ENCODE measurements around the gene KRTAP10-12. TPM values are rescaled to one million over a fixed set of nuclear protein-coding genes. Genes with fewer than 3 reads are reported as not detected.
"Not testable (repeated sequence)": the region's sequence is repeated elsewhere in the genome, so short reads cannot be mapped to it uniquely, and the experiment has no call there.

KRTAP10-12 gene
- total RNA-seq, 2 experiments from 2014 or later, result not detected

DNA sequence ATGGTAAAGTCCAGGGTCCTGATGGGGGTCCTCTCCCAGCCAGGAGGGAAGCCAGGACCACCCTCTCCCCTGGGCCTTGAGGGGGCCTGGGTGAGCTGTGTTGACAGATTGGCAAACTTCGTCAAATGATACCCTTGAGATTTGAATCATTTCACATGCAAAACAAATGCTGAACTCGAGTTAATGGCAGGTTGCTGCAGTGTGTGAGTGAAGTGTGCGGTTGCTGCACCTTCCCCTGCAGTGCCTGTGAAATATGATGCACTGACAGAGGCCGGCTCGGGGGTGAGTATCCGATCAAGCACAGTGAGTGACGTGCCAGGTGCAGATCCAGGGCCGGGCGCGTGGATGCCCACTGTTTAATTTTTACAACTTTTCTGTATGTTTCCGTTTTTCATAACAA lies 9.3 kb upstream of the KRTAP10-12 start:
- Mint-ChIP-seq H3K9me3 (peaks cover 4% of the 10 kb centered on the region), H3K27ac (no peak overlapping the region), H3K4me3 (no peak overlapping the region), H3K4me1 (ENCODE audit: low read depth) (peaks cover 20% of the 10 kb centered on the region), H3K27me3 (no peaks in the 10 kb centered on the region), H3K36me3 (ENCODE audit: low read depth) (no peaks in the 10 kb centered on the region)
- TF ChIP-seq, protein P1, sequence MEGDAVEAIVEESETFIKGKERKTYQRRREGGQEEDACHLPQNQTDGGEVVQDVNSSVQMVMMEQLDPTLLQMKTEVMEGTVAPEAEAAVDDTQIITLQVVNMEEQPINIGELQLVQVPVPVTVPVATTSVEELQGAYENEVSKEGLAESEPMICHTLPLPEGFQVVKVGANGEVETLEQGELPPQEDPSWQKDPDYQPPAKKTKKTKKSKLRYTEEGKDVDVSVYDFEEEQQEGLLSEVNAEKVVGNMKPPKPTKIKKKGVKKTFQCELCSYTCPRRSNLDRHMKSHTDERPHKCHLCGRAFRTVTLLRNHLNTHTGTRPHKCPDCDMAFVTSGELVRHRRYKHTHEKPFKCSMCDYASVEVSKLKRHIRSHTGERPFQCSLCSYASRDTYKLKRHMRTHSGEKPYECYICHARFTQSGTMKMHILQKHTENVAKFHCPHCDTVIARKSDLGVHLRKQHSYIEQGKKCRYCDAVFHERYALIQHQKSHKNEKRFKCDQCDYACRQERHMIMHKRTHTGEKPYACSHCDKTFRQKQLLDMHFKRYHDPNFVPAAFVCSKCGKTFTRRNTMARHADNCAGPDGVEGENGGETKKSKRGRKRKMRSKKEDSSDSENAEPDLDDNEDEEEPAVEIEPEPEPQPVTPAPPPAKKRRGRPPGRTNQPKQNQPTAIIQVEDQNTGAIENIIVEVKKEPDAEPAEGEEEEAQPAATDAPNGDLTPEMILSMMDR (IDR thresholded peaks at IDR 0.05), result no peak
- ChIA-PET POLR2A (no interaction called here), CTCF (no interaction called here)
- intact Hi-C loops (cut with micrococcal nuclease), result no loop called here
- DNase-seq (no peak), ATAC-seq (no peak)

DNA sequence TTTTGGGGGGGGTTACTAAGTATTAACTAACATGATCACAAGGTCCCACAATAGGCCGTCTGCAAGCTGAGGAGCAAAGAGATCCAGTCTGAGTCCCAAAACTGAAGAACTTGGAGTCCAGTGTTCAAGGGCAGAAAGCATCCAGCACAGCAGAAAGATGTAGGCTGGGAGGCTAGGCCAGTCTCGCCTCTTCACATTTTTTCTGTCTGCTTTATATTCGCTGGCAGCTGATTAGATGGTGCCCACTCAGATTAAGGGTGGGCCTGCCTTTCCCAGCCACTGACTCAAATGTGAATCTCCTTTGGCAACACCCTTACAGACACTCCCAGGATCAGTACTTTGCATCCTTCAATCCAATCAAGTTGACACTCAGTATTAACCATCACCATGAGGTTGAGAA lies 7.2 kb upstream of the KRTAP10-12 start:
- H3K27me3 Mint-ChIP-seq; CTCF ChIA-PET; H3K36me3 Mint-ChIP-seq (ENCODE audit: low read depth); H3K27ac Mint-ChIP-seq; H3K4me3 Mint-ChIP-seq; DNase-seq; ATAC-seq; POLR2A ChIA-PET; intact Hi-C loops (cut with micrococcal nuclease): not testable (repeated sequence)
- Mint-ChIP-seq H3K9me3 (peaks cover 11% of the 10 kb centered on the region), H3K4me1 (ENCODE audit: low read depth) (peaks cover 25% of the 10 kb centered on the region)

DNA sequence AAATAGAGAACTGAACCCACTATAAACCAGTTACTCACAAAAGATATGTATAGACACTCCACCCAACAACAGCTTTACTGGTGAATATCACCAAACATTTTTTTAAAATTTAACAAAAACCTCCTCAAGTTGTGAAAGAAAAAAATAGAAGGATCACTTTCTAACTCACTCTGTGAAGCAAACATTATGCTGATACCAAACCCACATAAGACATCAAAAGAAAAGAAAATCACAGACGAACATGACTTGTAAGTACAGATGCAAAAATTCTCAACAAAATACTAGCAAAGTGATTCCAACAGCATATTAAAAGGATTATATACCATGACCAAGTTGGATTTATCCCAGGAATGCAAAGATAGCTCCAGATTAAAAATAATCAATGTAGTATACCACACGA lies 5.3 kb upstream of the KRTAP10-12 start:
- H3K9me3 Mint-ChIP-seq, result peaks cover 11% of the 10 kb centered on the region
- ChIA-PET CTCF (interaction anchor here (0.8 to 1.3 kb wide), 3 partner anchors 19 to 181 kb away, joined by 3 to 4 read pairs (median 3); partner anchors contain the start of gene TSPEAR), POLR2A (no interaction called here)
- H3K4me1 Mint-ChIP-seq (ENCODE audit: low read depth), result peaks cover 17% of the 10 kb centered on the region
- TF ChIP-seq, protein P1 (IDR thresholded peaks at IDR 0.05), result no peak
- no peak overlapping the region for H3K4me3 Mint-ChIP-seq
- no peak overlapping the region for H3K27ac Mint-ChIP-seq
- H3K36me3 Mint-ChIP-seq (ENCODE audit: low read depth), result no peaks in the 10 kb centered on the region
- DNase-seq (no peak), ATAC-seq (no peak)
- intact Hi-C loops (cut with micrococcal nuclease), result no loop called here
- no peaks in the 10 kb centered on the region for H3K27me3 Mint-ChIP-seq

DNA sequence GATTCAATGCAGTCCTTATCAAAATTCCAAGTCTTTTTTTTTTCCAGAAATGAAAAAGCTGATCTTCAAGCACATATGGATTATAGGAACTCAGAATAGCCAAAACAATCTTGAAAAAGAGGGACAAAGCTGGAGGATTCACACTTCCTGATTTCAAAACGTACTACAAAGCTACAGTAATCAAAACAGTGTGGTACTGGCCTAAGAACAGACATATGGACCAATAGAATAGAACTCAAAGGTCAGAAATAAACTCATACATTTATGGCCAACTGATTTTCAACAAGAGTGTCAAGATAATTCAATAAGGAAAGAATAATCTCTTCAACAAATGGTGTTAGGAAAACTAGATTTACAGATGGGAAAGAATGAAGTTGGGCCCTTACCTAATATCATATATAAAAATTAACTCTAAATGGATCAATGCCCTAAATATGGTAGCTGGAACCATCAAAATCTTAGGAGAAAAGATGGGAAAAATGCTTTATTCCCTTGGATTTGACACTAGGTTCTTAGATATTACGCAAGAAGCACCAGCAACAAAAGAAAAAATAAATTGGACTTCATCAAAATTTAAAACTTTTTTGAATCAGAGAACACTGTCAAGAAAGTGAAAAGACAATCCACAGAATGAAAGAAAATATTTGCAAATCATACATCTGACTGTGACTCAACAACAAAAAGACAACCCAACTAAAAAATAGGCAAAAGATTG lies 4.0 kb upstream of the KRTAP10-12 start:
- ChIA-PET POLR2A (no interaction called here), CTCF (no interaction called here)
- intact Hi-C loops (cut with micrococcal nuclease), result no loop called here

DNA sequence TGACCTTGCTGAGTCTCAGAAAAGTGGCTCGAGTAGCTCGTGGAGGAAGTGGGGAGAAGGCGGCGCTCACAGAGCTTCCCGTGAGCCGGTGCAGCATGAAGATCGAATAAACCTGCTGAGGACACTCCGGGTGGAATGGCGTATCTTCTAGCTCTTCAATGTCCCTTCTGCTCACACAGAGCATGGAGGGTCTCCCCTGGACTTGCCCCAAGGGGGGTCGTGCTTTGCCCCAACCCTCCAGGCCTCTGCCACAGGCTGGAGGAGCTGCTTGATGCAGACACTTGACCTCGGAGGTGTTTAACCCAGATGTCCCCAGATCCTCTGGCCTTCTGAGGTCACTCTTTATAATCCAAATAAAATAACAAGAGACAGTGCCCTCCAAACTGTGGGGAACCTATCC lies 2.2 kb upstream of the KRTAP10-12 start:
- ATAC-seq, result no peak
- POLR2A ChIA-PET, result no interaction called here
- TF ChIP-seq, protein P1 (IDR thresholded peaks at IDR 0.05), result no peak
- CTCF ChIA-PET, result no interaction called here
- no peaks in the 10 kb centered on the region for H3K36me3 Mint-ChIP-seq (ENCODE audit: low read depth)
- DNase-seq, result no peak
- no peak overlapping the region for H3K27ac Mint-ChIP-seq
- H3K4me3 Mint-ChIP-seq, result no peak overlapping the region
- peaks cover 18% of the 10 kb centered on the region for H3K4me1 Mint-ChIP-seq (ENCODE audit: low read depth)
- H3K9me3 Mint-ChIP-seq, result peaks cover 11% of the 10 kb centered on the region
- peaks cover 22% of the 10 kb centered on the region for H3K27me3 Mint-ChIP-seq
- intact Hi-C loops (cut with micrococcal nuclease), result no loop called here

More for the DNA sequence above, 4.0 kb upstream of the KRTAP10-12 start:
- ATAC-seq (no peak), DNase-seq (no peak)
- Mint-ChIP-seq H3K36me3 (ENCODE audit: low read depth) (no peaks in the 10 kb centered on the region), H3K4me3 (no peak overlapping the region), H3K4me1 (ENCODE audit: low read depth) (peaks cover 17% of the 10 kb centered on the region), H3K27ac (no peak overlapping the region), H3K9me3 (peaks cover 11% of the 10 kb centered on the region), H3K27me3 (peaks cover 9% of the 10 kb centered on the region)
- TF ChIP-seq, protein P1 (IDR thresholded peaks at IDR 0.05), result no peak

All from activated CD8-positive, alpha-beta T cell treated with anti-CD3 and anti-CD28 coated beads for 36 hours (primary cell).